GM19035 (cell line): ENCODE results near the gene DNAAF6.

Source experiments
- ATAC-seq: cut with Tn5 transposase; IDR thresholded peaks from one replicate; pipeline ENCODE4 v1.9.1; 2021; ENCODE audit not compliant: unreplicated experiment

The DNAAF6 gene

GRCh38 chrX:107290019-107290418 is 83.6 kb downstream of the DNAAF6 start:
- no peak for ATAC-seq

DNA sequence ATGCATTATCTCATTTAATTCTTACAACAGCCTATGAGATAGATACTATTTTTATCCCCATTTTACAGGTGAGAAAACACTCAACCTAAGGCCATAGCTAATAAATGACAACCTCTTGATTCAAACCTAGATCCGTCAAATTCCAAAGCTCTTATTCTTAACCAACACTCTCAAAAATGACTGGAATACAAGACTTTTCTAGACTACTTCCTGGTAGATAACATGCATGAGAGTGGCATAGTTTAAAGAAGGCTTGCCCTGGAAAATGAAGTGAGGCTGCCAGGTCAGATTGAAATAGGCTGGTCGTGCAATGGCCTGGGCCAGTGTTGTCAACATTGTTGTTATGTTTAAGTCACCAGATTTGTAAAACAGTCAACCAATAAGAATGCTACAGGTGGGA is 86.6 kb downstream of the DNAAF6 start:
- ATAC-seq = no peak
